HG03354 (cell line): ENCODE data around the gene ARHGEF38.
A peak's percentile ranks its signal among the peaks of the same experiment; 100 is the strongest.
"Not testable (repeated sequence)": the region's sequence is repeated elsewhere in the genome, so short reads cannot be mapped to it uniquely, and the experiment has no call there.

ENCODE experiments used
- ATAC-seq: cut with Tn5 transposase; IDR thresholded peaks from one replicate; pipeline ENCODE4 v1.9.1; 2021; ENCODE audit warnings: mild to moderate bottlenecking; ENCODE audit not compliant: unreplicated experiment, poor library complexity, severe bottlenecking

The ARHGEF38 gene

DNA sequence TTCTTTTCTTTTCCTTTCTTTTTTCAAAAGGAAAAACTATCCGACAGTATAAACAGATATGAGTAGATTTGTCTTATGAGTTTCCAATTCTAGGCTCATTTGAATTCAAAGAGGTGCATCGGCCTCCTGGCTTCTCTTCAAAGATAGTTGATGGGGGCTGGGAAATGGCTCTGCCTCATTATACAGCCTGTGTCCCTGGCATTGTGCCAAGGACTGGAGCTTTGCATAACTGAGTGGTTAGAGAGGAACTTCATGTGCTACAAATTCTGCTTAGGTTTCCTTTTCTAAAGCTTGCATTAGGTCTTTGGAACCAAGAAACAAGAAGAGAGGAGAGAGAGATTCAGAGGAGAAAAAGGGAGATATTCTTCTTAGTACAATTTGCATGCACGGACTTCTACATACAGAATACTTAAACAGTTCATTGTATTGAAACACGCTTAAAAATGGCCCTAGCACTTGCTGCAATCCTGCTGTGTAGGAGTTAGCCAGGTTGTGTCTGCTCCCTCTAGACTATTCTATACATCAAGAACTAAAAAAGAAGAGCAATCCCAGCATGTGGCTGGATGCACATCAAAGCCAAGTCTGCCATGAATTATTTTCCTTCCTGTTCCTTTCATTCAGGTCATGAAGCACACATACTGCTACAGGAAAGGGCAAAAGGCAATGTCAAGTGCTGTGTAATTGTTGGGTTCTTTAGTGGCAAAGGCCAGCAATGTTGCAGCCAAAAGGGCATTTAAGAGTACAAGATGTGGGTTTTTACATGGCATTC is 85.2 kb downstream of the ARHGEF38 start:
- peak; percentile 90 for ATAC-seq

DNA sequence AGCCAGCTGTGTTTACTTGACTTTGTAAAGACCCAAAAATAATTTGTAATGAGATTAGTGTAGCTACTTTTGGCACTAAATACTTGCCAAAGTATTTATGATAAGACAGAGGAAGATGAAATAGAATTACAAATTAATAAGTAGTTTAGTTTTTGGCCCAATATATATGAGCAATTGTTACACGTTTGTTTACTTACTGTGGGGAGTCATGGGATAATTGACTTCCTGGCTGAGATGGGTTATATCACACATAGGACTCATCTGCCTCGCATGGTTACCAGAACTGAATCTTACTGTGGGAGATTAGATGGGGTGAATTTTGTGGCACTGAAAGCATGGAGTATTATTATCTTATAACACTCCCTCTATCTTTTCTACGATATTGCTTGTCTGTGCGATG is 89.4 kb downstream of the ARHGEF38 start:
- no peak for ATAC-seq

DNA sequence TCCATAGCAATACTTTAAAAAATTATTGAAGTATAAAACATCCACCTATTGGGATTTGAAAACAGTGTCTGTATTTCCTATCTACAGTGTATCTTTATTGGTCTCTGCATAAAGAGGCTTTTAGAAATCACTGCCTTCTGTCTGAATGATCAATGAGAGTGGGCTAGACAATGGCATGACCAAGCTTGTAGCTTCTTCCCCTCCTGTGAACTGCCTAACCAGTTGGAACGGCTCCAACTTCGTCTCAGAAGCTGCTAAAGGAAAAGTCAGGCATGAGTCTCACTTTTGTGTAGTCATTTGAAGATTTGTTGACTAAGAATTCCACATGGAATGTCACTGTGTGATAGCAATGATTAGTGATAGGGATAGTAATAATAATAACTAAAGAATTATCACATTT is 91.8 kb downstream of the ARHGEF38 start:
- no peak for ATAC-seq

DNA sequence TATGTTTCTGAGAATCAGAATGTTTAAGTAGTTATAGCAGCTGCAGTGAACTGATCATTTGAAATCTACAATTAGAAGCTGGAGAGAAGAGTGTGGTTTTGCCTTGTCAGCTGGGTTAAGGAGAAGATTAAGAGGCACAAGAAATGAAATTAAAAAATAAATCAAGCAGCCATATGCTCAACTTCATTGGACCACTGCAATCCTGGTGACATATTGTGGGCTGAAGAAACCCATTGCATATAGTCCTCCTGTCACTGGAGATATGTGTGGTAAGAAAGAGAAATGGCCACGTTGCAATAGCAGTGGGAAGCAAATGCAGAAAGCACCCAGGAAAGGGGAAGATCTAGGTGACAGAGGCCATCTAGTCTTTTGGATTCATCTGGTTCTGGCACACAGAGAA is 93.0 kb downstream of the ARHGEF38 start:
- no peak for ATAC-seq

DNA sequence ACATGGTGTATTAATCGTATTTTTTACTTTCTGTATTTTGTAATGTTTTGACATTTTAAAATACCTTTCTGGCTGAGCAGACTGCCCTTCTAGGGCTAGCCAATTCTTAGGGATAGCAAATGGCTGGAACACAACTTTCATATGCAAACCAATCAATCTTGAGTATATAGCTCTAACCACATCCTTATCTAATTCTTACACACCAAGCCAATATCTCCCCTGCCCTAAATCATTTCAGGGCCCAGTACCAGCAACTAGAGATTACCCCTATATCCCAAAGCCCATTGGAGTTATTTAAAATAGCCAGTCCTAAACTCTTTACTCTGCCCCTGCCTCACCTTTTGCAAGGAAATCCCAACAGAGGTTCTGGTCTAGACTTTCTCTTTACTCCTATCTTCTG is 97.8 kb downstream of the ARHGEF38 start:
- no peak for ATAC-seq

DNA sequence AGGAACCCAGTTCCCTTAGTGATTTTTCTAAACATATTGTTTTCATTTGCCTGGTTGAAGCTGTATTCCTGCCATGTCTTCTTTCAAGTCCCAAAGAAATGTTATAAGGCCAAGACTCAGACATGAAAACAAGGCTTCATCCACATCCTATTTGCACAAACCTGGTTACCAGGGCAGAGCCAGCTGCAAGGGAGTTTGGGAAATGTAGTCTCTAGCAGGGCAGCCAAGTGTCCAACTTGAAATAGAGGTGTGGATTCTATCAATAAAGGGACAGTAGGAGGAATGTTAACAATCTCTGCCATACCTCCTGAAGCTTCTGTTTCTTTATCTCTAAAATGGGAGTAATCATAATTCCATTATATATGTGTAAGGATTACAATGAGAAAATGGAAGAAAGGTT is 99.5 kb downstream of the ARHGEF38 start:
- no peak for ATAC-seq

DNA sequence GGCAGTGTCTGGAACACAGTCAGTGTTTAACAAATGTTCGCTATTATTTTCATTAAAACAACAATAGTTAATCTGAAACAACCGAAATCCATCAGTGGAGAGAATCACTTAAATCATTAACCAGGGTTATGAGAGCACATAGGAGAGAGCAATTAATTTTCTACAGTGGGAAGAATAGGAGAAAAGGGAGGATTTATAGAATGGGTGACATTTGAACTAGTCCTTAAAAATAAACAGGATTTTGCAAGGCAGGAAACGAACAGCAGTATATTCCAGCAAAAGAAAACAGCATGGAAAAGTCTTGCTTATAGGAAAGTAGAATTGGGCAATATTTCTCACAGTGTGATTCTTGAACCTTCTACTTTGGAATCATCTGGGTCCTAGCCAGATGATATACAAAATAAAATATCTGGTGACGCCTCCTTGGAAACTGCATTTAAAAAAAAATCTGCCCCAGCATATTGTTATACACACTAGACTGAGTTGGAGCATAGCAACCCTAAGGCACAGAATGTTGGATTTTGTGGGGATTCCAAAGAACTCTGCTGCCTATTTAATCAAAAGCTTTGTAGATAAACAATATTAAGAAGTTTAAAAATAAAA is 100.0 kb downstream of the ARHGEF38 start:
- no peak for ATAC-seq

DNA sequence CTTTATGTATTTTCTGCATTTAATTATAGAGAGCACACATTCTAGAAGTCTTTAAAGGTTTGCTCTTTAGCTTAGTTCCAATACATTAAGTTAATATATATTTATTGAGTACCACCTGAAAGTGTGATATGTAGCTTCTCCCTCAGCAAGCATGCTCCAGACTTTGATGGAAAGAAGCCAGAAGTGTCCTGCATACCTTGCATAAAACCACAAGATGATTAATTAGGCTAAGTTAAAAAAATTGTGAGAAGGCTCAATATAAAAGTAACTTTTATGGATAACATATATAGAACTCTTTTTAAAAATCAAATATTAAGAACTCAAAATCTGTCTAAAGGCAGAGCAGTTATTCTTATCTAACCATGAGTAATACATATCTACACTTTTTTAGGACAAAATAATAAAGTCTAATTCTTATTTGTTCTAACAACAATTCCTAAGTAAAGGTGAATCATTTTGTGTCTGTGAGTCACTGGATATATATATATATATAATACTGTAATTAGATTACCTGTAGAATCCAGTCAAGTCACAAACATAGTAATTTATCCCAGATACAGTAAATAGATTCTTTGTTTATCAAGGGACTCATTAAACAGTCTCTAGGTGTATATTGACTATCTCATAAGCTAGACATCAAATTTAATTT is 104.8 kb downstream of the ARHGEF38 start:
- ATAC-seq = no peak

DNA sequence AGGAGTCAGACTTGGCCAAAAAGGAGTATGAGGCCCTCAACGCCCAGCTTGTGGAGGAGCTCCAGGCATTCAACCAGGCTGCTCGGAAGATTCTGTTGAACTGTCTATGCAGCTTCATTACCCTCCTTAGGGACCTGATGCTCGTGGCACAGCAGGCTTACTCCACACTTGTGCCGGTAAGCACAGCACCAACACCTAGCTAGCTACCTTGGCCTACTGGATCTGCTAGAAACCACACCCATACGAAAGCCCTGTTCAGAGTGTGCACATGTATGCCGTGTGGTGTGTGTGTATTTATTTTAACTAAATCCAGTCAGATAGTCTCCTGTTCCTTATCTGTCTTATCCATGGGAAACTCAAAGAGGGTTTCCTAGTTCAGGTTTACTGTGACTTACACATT is 106.8 kb downstream of the ARHGEF38 start:
- no peak for ATAC-seq

DNA sequence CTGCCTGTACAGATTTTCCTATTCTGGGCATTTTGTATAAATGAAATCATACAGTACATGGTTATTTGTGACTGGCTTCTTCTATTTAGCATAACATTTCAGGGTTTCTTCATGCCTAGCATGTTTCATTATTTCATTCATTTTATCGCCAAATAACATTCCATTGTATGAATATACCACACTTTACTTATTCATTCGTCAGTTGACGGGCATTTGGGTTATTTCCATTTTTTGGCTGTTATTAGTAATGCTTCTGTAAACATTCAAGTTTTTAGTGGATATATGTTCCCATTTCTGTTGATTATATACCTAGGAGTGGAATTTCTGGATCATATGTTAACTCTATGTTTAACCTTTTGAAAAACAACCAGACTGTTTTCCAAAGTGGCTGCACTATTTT is 108.6 kb downstream of the ARHGEF38 start:
- ATAC-seq = no peak

DNA sequence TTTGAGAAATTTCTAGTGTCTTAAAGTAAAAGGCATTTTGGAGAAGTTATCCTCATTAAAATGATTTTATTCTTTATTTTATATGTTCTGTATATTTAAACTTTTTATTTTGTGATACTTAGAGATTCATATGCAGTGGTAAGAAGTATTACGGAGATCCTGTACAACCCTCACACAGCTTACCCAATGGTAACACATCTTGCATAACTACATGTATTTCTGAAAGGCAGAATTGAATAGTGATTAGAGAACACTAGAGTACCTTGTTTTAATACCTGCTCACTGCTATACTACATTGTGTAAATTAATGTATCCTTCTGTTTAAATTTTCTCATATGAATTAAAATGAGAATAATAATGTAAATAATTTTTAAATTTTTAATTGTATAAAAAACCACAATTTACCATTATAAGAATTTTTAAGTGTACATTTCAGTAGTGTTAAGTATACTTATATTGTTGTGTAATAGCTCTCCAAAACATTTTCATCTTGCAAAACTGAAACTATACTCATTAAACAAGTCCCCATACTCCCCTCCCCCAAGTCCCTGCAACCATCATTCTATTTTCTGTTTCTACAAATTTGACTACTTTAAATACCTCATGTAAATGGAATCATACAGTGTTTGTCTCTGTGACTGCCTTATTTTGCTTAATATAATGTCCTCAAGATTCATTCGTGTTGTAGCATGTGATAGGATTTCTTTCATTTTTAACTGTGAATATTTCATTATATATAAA is 110.7 kb downstream of the ARHGEF38 start:
- ATAC-seq = peak; percentile 49

DNA sequence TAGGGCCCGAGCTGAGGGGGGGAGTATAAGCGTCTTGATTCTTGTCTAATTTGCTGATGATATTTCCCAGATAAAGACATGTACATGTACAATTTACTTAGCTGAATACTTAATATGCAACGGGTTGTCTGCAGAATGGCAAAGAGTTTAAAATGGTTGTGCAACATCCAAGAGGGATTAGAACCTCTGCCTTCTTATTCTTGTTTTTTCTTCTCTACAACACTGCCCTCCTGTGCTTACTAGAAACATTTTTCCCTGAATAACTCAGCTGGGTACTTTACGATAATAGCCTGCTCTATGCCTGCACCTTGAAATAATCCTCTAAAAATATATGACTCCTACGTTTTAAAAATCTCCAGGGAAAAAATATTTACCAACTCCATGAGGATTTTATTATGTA is 114.3 kb downstream of the ARHGEF38 start:
- peak; percentile 51 for ATAC-seq

DNA sequence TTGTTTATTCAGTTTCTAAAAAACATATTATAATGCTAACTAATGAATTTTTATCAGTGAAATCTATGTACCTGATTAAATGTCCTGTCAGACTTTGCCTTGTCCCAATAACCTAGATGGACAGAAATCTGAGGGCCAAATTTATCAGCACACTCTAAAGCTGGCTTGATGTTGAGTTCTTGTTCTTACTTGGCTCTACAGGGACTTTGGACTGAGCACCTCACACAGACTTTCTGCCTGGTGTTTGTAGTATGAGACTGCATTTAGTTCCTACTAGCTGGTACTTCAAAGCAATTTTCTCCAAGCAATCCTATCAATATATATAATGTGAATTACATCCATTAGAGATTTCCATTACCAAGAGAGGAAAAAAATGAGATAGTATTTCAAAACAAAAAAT is 118.3 kb downstream of the ARHGEF38 start:
- no peak for ATAC-seq

DNA sequence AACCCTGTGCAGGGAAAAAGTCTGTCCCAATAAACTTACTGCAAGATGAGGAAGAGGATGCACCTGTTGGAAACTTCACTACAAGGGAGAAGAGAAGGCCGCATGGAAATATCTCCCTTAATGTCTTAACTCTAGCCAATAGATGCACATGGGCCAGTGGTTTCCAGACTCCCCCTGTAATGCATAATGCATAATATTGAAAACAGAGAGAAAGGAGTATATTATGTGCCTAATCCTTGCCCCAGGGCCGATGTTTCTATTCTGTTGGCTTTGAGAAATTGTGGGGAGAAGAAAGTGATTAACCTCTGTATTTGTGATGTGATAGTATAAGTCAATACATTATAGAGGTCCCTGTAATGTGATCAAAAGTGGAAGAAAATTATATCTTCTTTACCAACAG is 118.9 kb downstream of the ARHGEF38 start:
- no peak for ATAC-seq

DNA sequence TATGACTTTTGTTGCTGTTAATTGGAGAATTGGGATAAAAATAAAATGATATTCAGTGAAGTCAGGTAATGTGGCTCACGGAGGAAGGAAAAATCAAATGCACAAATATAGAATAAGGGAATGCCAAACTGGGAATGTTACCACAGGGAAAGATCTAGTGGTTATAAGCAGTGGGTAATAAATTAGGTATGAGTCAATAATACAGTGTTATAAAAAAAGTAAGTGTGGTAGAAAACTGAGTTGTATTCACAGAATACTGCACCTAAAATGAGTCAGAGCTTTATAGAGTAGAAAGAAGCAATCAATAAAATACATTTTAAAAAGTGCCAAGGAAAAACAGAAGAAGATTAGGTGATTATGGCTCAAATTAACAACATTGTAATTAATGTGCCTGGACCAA is 121.6 kb downstream of the ARHGEF38 start:
- no peak for ATAC-seq

DNA sequence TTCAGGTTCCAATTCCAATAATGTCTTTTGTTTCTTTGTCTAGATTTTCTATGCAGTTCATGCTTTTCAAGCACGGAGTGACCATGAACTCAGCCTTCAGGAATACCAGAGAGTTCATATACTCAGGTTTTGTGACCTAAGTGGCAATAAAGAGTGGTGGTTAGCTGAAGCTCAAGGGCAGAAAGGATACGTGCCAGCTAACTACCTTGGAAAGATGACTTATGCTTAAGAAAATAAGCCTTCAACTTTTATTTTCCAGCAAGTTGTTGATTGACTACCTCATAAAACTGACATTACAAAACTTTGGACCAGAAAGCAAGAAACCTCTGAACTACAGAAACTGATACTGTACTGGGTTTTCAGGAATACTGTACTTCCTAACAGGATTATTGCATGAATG is 125.3 kb downstream of the ARHGEF38 start:
- ATAC-seq = no peak

DNA sequence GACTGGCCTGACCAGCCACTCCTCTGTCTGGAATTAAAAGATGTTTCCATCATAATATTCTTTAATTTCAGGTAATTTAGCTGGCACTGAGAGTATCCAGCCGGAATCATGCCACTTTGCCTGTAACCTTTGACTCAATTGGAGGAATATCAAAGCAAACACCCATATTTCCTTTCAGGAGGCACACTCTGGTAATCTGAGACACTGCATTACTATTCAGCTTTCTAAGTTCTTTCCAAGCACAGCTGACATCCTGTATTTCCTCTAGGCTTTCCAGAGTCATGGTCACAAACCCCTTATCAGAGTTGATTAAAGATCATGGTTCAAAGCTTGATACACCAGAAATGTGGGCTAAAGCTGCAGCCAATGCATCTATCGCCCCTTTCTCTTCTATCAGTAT is 126.8 kb downstream of the ARHGEF38 start:
- no peak for ATAC-seq

DNA sequence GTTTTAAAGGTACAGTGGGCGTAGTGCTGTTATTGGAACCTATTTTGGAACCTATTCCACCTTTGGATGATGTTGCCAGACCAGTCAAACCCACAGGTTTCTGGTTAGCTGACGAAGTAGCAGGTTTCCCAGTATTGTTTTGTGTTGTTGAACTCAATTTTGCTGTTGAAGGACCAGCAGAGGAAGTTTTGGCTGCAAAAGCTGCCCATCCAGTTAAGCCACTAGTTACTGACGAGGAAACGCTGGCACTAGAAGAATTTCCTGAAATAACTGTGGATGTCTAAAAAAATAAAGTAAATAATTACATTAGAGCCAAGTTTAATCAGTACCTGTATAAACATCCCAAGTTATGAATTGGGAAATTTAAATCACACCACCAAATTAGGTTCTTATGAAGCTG is 130.6 kb downstream of the ARHGEF38 start:
- ATAC-seq = no peak

DNA sequence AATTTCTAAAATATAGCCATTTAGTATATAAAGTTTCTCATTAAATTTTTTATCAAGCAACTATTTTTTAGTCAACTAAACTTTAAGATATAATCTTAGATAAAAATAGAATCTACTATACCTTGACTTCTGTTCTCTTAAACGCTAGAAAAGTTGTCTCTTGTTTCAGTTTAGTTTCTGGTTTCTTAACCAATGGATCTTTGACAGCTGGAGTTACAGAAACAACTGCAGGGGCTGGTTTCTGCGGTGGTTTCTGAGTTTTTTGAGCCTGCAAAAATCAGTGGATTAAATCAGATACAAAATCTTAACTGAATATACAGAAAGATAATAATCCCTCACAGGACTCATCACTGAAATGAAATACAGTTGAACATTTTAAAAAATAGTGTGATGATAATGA is 134.2 kb downstream of the ARHGEF38 start:
- ATAC-seq = peak; percentile 66

DNA sequence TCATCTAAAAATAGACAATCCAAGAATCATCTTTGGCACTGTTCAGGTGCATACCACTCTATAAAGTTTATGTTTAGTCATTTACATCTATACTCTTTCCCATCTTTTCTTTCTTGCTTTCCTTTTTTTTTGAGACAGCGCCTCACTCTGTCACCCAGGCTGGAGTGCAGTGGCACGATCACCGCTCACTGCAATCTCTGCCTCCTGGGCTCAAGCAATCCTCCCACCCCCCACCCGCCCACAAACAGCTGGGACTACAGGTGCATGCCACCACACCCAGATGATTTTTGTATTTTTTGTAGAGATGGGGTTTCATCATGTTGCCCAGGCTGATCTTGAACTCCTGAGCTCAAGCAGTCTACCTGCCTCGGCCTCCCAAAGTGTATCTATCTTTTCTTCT is 142.4 kb downstream of the ARHGEF38 start:
- not testable (repeated sequence) for ATAC-seq

DNA sequence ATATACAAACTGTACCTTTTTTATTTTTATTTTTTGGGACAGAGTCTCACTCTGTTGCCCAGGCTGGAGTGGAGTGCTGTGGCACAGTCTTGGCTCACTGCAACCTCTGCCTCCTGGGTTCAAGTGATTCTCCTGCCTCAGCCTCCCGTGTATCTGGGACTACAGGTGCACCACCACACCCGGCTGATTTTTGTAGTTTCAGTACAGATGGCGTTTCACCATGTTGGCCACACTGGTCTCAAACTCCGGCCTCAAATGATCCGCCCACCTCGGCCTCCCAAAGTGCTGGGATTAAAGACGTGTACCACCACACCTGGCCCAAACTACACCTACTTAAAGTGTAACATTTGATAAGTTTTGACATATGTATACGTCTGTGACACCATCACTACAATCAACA is 143.4 kb downstream of the ARHGEF38 start:
- not testable (repeated sequence) for ATAC-seq
